Measurements from ENCODE around the gene CNTN4.

Gene CNTN4

DNA sequence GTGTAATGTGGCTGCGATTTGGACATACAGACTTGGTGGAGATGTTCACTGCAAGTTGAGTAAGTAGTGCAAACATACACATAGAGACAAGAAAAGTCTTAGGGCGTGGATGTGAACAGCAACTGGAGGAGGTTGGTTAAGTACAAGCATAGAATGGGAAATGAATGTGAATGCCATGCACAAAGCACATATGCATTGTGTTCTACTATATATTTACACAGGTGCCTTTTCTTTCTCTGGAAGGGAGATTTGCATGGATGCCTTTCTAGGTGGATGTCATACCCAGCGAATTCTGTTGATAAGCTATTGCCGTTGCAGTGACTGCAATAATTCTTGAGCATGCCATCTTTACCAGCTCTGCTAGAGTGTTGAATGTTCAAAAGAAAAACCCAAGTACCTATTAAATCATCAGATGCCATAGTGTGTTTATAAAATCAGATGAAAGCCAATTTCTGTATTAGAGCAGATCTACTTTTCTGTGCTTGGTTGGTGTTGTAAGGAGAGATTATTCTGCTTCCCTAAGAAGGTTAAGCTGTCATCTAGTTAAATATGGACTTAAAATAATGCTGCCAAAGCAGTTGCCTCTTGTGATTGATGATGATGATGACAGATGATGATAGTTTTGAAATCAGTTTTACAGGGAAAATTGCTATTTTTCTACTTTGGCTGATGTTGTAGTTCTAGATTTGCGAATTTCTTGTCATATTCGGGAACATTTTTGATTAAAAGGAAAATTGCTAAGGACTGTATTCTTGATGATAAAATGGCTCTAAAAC, 148.4 kb downstream of the CNTN4 start:
- Histone ChIP-seq H3K4me1 (ENCODE audit: insufficient read depth, low read length, severe bottlenecking) (no peaks in the 10 kb centered on the region), H4K20me1 (ENCODE audit: insufficient read depth, low read length) (no peaks in the 10 kb centered on the region), H3K9me3 (ENCODE audit: low read length) (no peaks in the 10 kb centered on the region), H2AFZ (ENCODE audit: low read length) (no peak overlapping the region), H3K9ac (ENCODE audit: low read length) (no peak overlapping the region), H3K79me2 (ENCODE audit: insufficient read depth, low read length) (no peaks in the 10 kb centered on the region), H3K27me3 (ENCODE audit: insufficient read depth, low read length) (no peaks in the 10 kb centered on the region), H3K4me2 (ENCODE audit: low read length) (no peak overlapping the region), H3K27ac (ENCODE audit: low read depth, low read length, poor library complexity, severe bottlenecking) (no peak overlapping the region), H3K9me2 (ENCODE audit: low read depth, low read length) (no peaks in the 10 kb centered on the region), H3K36me3 (ENCODE audit: insufficient read depth, low read length) (no peaks in the 10 kb centered on the region), H3K4me3 (ENCODE audit: low read depth, low read length, poor library complexity, severe bottlenecking) (no peak overlapping the region), H3F3A (ENCODE audit: insufficient read depth, low read length) (no peaks in the 10 kb centered on the region)
- TF ChIP-seq EZH2 (IDR thresholded peaks at IDR 0.05; ENCODE audit: borderline replicate concordance, low read length) = no peak
- TF ChIP-seq, protein P1, sequence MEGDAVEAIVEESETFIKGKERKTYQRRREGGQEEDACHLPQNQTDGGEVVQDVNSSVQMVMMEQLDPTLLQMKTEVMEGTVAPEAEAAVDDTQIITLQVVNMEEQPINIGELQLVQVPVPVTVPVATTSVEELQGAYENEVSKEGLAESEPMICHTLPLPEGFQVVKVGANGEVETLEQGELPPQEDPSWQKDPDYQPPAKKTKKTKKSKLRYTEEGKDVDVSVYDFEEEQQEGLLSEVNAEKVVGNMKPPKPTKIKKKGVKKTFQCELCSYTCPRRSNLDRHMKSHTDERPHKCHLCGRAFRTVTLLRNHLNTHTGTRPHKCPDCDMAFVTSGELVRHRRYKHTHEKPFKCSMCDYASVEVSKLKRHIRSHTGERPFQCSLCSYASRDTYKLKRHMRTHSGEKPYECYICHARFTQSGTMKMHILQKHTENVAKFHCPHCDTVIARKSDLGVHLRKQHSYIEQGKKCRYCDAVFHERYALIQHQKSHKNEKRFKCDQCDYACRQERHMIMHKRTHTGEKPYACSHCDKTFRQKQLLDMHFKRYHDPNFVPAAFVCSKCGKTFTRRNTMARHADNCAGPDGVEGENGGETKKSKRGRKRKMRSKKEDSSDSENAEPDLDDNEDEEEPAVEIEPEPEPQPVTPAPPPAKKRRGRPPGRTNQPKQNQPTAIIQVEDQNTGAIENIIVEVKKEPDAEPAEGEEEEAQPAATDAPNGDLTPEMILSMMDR (IDR thresholded peaks at IDR 0.05; ENCODE audit: low read length) = no peak

DNA sequence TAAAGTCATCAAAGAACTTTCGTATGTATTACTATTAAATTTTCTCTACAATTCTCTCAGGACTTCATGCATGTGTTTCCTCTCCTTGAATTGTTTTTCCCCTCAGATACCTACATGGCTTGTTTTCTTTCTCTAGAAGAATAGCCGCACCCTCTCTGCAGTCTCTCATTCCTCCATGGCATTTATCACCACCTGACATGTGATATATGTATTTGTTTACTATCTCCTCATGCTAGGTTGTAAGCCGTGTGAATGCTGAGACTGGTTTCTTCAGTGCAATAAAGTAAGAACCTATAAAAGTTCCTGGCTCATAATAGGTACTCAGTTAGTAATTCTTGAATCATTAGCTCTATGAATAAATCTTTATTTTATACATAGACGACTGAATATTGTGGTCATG, 149.2 kb downstream of the CNTN4 start:
- Histone ChIP-seq H3K27me3 (ENCODE audit: insufficient read depth, low read length) (no peaks in the 10 kb centered on the region), H3K9me3 (ENCODE audit: low read length) (no peaks in the 10 kb centered on the region), H4K20me1 (ENCODE audit: insufficient read depth, low read length) (no peaks in the 10 kb centered on the region), H3K9me2 (ENCODE audit: low read depth, low read length) (no peaks in the 10 kb centered on the region), H3F3A (ENCODE audit: insufficient read depth, low read length) (no peaks in the 10 kb centered on the region), H2AFZ (ENCODE audit: low read length) (no peak overlapping the region), H3K9ac (ENCODE audit: low read length) (no peak overlapping the region), H3K36me3 (ENCODE audit: insufficient read depth, low read length) (no peaks in the 10 kb centered on the region), H3K79me2 (ENCODE audit: insufficient read depth, low read length) (no peaks in the 10 kb centered on the region), H3K4me1 (ENCODE audit: insufficient read depth, low read length, severe bottlenecking) (no peaks in the 10 kb centered on the region), H3K4me2 (ENCODE audit: low read length) (no peak overlapping the region), H3K27ac (ENCODE audit: low read depth, low read length, poor library complexity, severe bottlenecking) (no peak overlapping the region), H3K4me3 (ENCODE audit: low read depth, low read length, poor library complexity, severe bottlenecking) (no peak overlapping the region)
- TF ChIP-seq EZH2 (IDR thresholded peaks at IDR 0.05; ENCODE audit: borderline replicate concordance, low read length) = no peak
- TF ChIP-seq, protein P1 (IDR thresholded peaks at IDR 0.05; ENCODE audit: low read length) = no peak

DNA sequence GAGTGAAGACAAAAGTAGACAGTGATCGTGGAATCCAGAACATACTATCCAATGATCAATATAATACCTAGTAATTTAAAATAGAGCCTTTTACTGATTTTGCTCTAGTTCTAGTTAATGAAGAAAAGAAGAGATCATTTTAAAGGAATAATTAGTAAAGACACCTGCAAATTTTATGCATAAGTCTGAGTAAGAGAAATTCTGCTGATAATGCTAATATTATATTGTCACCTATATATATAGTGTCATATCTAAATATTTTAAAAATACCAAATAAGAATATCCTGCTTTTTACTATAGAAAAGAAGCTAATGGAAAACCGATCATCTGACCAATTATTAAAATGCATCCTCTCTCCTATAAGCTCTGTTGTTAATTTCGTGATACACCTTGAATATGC, 152.1 kb downstream of the CNTN4 start:
- Histone ChIP-seq H2AFZ (ENCODE audit: low read length) (no peak overlapping the region), H3K36me3 (ENCODE audit: insufficient read depth, low read length) (no peaks in the 10 kb centered on the region)
- no peak for TF ChIP-seq EZH2 (IDR thresholded peaks at IDR 0.05; ENCODE audit: borderline replicate concordance, low read length)

DNA sequence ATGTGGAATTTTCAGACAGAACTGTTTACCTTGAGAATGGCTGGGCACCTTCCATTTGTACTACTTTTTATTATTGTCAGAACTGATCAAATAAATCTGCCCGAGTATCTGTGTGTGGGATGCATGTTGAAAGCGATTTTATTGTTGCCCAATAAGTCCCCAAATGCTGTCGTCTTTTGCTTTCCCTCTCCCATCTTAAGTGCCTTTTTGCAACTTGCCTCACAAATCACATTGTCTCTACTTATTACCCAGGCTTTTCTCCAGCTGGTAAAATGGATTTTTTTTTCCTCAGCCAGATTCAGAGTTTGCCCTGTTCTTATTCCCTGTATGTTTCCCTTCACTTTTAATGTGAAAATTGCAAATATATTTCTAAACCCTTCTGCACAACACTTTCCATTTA, 163.1 kb downstream of the CNTN4 start:
- Histone ChIP-seq H3K36me3 (ENCODE audit: insufficient read depth, low read length) (no peaks in the 10 kb centered on the region), H3K4me2 (ENCODE audit: low read length) (no peak overlapping the region), H2AFZ (ENCODE audit: low read length) (no peak overlapping the region), H3K27ac (ENCODE audit: low read depth, low read length, poor library complexity, severe bottlenecking) (no peak overlapping the region), H3K9me2 (ENCODE audit: low read depth, low read length) (no peaks in the 10 kb centered on the region), H3K4me1 (ENCODE audit: insufficient read depth, low read length, severe bottlenecking) (no peaks in the 10 kb centered on the region), H3K9me3 (ENCODE audit: low read length) (no peaks in the 10 kb centered on the region), H3K27me3 (ENCODE audit: insufficient read depth, low read length) (no peaks in the 10 kb centered on the region), H3K79me2 (ENCODE audit: insufficient read depth, low read length) (no peaks in the 10 kb centered on the region), H3F3A (ENCODE audit: insufficient read depth, low read length) (no peaks in the 10 kb centered on the region), H4K20me1 (ENCODE audit: insufficient read depth, low read length) (no peaks in the 10 kb centered on the region), H3K9ac (ENCODE audit: low read length) (no peak overlapping the region), H3K4me3 (ENCODE audit: low read depth, low read length, poor library complexity, severe bottlenecking) (no peak overlapping the region)
- TF ChIP-seq, protein P1 (IDR thresholded peaks at IDR 0.05; ENCODE audit: low read length) = no peak
- TF ChIP-seq EZH2 (IDR thresholded peaks at IDR 0.05; ENCODE audit: borderline replicate concordance, low read length) = no peak

More for the DNA sequence above, 152.1 kb downstream of the CNTN4 start:
- Histone ChIP-seq H3K79me2 (ENCODE audit: insufficient read depth, low read length) (no peaks in the 10 kb centered on the region), H3K4me1 (ENCODE audit: insufficient read depth, low read length, severe bottlenecking) (no peaks in the 10 kb centered on the region), H3K27me3 (ENCODE audit: insufficient read depth, low read length) (no peaks in the 10 kb centered on the region), H3K9me3 (ENCODE audit: low read length) (no peaks in the 10 kb centered on the region), H3F3A (ENCODE audit: insufficient read depth, low read length) (no peaks in the 10 kb centered on the region), H3K9ac (ENCODE audit: low read length) (no peak overlapping the region), H3K4me2 (ENCODE audit: low read length) (no peak overlapping the region), H4K20me1 (ENCODE audit: insufficient read depth, low read length) (no peaks in the 10 kb centered on the region), H3K9me2 (ENCODE audit: low read depth, low read length) (no peaks in the 10 kb centered on the region), H3K4me3 (ENCODE audit: low read depth, low read length, poor library complexity, severe bottlenecking) (no peak overlapping the region), H3K27ac (ENCODE audit: low read depth, low read length, poor library complexity, severe bottlenecking) (no peak overlapping the region)
